ENCODE measurements around the gene ZNF331. TPM values are rescaled to one million over a fixed set of nuclear protein-coding genes. Genes with fewer than 3 reads are reported as not detected.
"Not testable (repeated sequence)": the region's sequence is repeated elsewhere in the genome, so short reads cannot be mapped to it uniquely, and the experiment has no call there.

The ZNF331 gene
- total RNA-seq, 1 experiment from 2014 or later: 57.2 TPM

DNA sequence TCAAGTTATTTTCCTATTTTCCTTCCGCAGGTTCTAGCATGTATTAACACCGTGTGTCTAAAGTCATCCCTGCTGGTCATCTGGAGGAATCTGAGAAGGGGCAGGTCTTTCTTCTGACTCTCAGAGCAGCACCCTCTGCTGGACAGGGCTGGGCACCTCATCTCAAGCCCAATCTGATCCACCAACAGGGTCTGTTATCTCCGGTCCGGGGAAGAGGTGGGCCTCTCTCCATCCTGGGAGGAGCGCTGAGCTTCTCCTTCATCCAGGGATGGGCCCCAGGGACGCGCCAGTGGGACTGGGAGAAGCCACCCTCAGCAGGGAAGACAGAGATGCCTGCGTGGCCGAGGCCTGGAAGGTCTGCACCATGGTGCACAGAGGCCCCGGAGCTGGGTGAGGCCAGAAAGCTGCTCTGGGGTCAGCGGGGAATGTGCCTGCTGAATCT lies 26.0 kb upstream of the ZNF331 start:
- Histone ChIP-seq H2BK120ac (ENCODE audit: low read depth, low read length, poor library complexity, severe bottlenecking) (no peak overlapping the region), H3K79me2 (ENCODE audit: insufficient read depth, low read length) (no peaks in the 10 kb centered on the region), H2BK20ac (ENCODE audit: low read depth, low read length, poor library complexity, severe bottlenecking) (no peak overlapping the region), H4K8ac (replicated peaks; ENCODE audit: insufficient read length, low read depth, low read length) (no peak overlapping the region), H2AFZ (ENCODE audit: low read length) (no peak overlapping the region), H3K23ac (ENCODE audit: insufficient read length, low read depth, low read length) (no peak overlapping the region), H2BK5ac (ENCODE audit: insufficient read length, low read length) (no peak overlapping the region), H3K56ac (ENCODE audit: insufficient read length, low read depth, low read length) (no peak overlapping the region), H3K18ac (ENCODE audit: insufficient read length, low read depth, low read length) (no peak overlapping the region), H2BK15ac (ENCODE audit: low read depth, low read length) (no peak overlapping the region), H3K23me2 (ENCODE audit: insufficient read length, low read depth, low read length, poor library complexity, severe bottlenecking) (no peaks in the 10 kb centered on the region), H3K4me2 (ENCODE audit: insufficient read depth, insufficient read length, low read length) (no peak overlapping the region), H2BK12ac (ENCODE audit: insufficient read length, low read depth, low read length) (no peak overlapping the region), H4K91ac (ENCODE audit: insufficient read length, low read depth, low read length) (no peak overlapping the region), H3T11ph (ENCODE audit: low read length) (no peak overlapping the region), H3K14ac (ENCODE audit: insufficient read depth, low read length) (no peak overlapping the region; the same call in 1 of the 2 replicates), H3K27me3 (ENCODE audit: insufficient read depth, low read length) (no peaks in the 10 kb centered on the region), H3K79me1 (ENCODE audit: insufficient read depth, low read depth, low read length, poor library complexity, severe bottlenecking) (no peaks in the 10 kb centered on the region), H3K4ac (ENCODE audit: low read depth, low read length) (no peak overlapping the region), H2AK5ac (ENCODE audit: insufficient read length, low read length) (no peak overlapping the region), H3K9ac (ENCODE audit: extremely low read depth, insufficient read length, low read length) (no peak overlapping the region), H3K4me1 (ENCODE audit: insufficient read depth, low read length) (no peaks in the 10 kb centered on the region), H4K20me1 (ENCODE audit: control insufficient read depth, insufficient read depth, insufficient read length) (no peaks in the 10 kb centered on the region), H4K5ac (ENCODE audit: insufficient read length, low read depth, low read length) (no peak overlapping the region), H3K9me3 (ENCODE audit: control insufficient read depth, low read depth, low read length) (no peaks in the 10 kb centered on the region), H3K27ac (ENCODE audit: insufficient read length, low read depth, low read length) (no peak overlapping the region)
- H3K27ac Mint-ChIP-seq: no peak overlapping the region
- peaks cover 5 to 8% of the 10 kb centered on the region in 2 experiments for H3K4me1 Mint-ChIP-seq
- WGBS (ENCODE audit: extremely low coverage, insufficient read length, low lambda C conversion rate): no CpG with 5 or more reads among the region's 11 CpGs
- H3K27me3 Mint-ChIP-seq (ENCODE audit: low read depth): no peaks in the 10 kb centered on the region; the same call in 1 of the 2 replicates
- no peaks in the 10 kb centered on the region for H3K36me3 Mint-ChIP-seq (ENCODE audit: insufficient read depth in 1 of 3, low read depth in 3 of 3)
- no peaks in the 10 kb centered on the region for H3K9me3 Mint-ChIP-seq
- H3K4me3 Mint-ChIP-seq: peak overlapping the region in 1 of 2 experiments; percentile 27; a peak in 3 of 5 replicates
- TF ChIP-seq, protein P1, sequence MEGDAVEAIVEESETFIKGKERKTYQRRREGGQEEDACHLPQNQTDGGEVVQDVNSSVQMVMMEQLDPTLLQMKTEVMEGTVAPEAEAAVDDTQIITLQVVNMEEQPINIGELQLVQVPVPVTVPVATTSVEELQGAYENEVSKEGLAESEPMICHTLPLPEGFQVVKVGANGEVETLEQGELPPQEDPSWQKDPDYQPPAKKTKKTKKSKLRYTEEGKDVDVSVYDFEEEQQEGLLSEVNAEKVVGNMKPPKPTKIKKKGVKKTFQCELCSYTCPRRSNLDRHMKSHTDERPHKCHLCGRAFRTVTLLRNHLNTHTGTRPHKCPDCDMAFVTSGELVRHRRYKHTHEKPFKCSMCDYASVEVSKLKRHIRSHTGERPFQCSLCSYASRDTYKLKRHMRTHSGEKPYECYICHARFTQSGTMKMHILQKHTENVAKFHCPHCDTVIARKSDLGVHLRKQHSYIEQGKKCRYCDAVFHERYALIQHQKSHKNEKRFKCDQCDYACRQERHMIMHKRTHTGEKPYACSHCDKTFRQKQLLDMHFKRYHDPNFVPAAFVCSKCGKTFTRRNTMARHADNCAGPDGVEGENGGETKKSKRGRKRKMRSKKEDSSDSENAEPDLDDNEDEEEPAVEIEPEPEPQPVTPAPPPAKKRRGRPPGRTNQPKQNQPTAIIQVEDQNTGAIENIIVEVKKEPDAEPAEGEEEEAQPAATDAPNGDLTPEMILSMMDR (conservative IDR thresholded peaks at IDR 0.05): peak; percentile 94
- DNase-seq: peak; percentile 90

DNA sequence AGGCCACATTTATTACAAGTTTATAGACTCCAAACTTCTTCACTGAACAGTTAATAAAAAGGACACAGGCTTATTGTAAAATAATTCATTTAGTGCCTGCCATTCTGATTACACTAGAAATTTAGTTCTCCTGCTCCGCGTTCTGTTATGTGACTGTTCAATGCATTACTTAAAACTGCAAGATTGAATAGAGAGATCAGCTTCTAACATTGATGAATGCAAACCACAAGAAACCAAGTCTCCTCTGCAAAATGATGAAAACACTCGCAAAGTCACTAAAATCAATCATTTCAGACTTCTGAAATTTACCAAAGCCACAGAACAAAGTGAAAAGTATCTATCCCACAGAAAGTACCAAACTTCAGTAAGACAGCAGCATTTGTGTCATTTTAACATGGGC lies 22.9 kb upstream of the ZNF331 start:
- H3K18ac ChIP-seq (ENCODE audit: insufficient read length, low read depth, low read length); H3K9me3 ChIP-seq (ENCODE audit: control insufficient read depth, low read depth, low read length); H3K79me1 ChIP-seq (ENCODE audit: insufficient read depth, low read depth, low read length, poor library complexity, severe bottlenecking); H3K23ac ChIP-seq (ENCODE audit: insufficient read length, low read depth, low read length); H3K4me2 ChIP-seq (ENCODE audit: insufficient read depth, insufficient read length, low read length); H3K27me3 Mint-ChIP-seq (ENCODE audit: low read depth); DNase-seq; H3K9me3 Mint-ChIP-seq; H2BK5ac ChIP-seq (ENCODE audit: insufficient read length, low read length); H3K23me2 ChIP-seq (ENCODE audit: insufficient read length, low read depth, low read length, poor library complexity, severe bottlenecking); H3K56ac ChIP-seq (ENCODE audit: insufficient read length, low read depth, low read length); H3K27me3 ChIP-seq (ENCODE audit: insufficient read depth, low read length); H3K9ac ChIP-seq (ENCODE audit: extremely low read depth, insufficient read length, low read length); H2BK15ac ChIP-seq (ENCODE audit: low read depth, low read length); H3T11ph ChIP-seq (ENCODE audit: low read length); H3K27ac Mint-ChIP-seq; H4K8ac ChIP-seq (replicated peaks; ENCODE audit: insufficient read length, low read depth, low read length); H2BK20ac ChIP-seq (ENCODE audit: low read depth, low read length, poor library complexity, severe bottlenecking); H3K27ac ChIP-seq (ENCODE audit: insufficient read length, low read depth, low read length); H2AK5ac ChIP-seq (ENCODE audit: insufficient read length, low read length); H3K4me1 Mint-ChIP-seq; H3K36me3 Mint-ChIP-seq (ENCODE audit: insufficient read depth in 1 of 3, low read depth in 3 of 3); H3K4ac ChIP-seq (ENCODE audit: low read depth, low read length); H3K14ac ChIP-seq (ENCODE audit: insufficient read depth, low read length); H4K5ac ChIP-seq (ENCODE audit: insufficient read length, low read depth, low read length); H4K20me1 ChIP-seq (ENCODE audit: control insufficient read depth, insufficient read depth, insufficient read length); H3K79me2 ChIP-seq (ENCODE audit: insufficient read depth, low read length); H3K4me1 ChIP-seq (ENCODE audit: insufficient read depth, low read length); H2BK12ac ChIP-seq (ENCODE audit: insufficient read length, low read depth, low read length); H3K4me3 Mint-ChIP-seq; H2BK120ac ChIP-seq (ENCODE audit: low read depth, low read length, poor library complexity, severe bottlenecking); H2AFZ ChIP-seq (ENCODE audit: low read length); H4K91ac ChIP-seq (ENCODE audit: insufficient read length, low read depth, low read length): not testable (repeated sequence)
- WGBS (ENCODE audit: extremely low coverage, insufficient read length, low lambda C conversion rate): no CpG with 5 or more reads among the region's 3 CpGs

Measured in H9 (cell line).